H1 (cell line): ENCODE measurements around the gene PPP1R2. TPM values are rescaled to one million over a fixed set of nuclear protein-coding genes. Genes with fewer than 3 reads are reported as not detected.

Source experiments
- CTCF ChIA-PET: fragments of 300-600 bp; sonication (Branson Sonifier 250); formaldehyde crosslinking; loops from one replicate; lab custom pipeline; 2021; ENCODE audit not compliant: partially characterized antibody; lab: Charles Lee
- POLR2A ChIA-PET: fragments of 300-600 bp; sonication (Branson Sonifier 250); formaldehyde crosslinking; loops from one replicate; lab custom pipeline; 2021; ENCODE audit warnings: inconsistent platforms; ENCODE audit not compliant: partially characterized antibody; lab: Charles Lee
- DNase-seq, 2 experiments: peaks; one replicate each; pipeline versions ENCODE4 v3.0.0 to v3.0.0-alpha.2; 2010 to 2022; ENCODE audit warnings: low spot score in 2 of 2, low read depth in 1 of 2, mixed read lengths in 1 of 2
- FAIRE-seq: peaks from 2 replicates; lab custom pipeline; 2011; peaks lifted over from hg19 to GRCh38; lab: Jason Lieb, UNC
- H2AFZ ChIP-seq: 2 replicates; pipeline ENCODE4 v1.8.1; 2012; ENCODE audit warnings: low read length, inconsistent platforms
- H2AK5ac ChIP-seq: 2 replicates; pipeline ENCODE4 v1.6.1; 2013; ENCODE audit warnings: low read depth, low read length
- H2BK120ac ChIP-seq: replicated peaks from 2 replicates; pipeline ENCODE3; 2013; ENCODE audit warnings: low read depth, low read length, inconsistent platforms
- H2BK12ac ChIP-seq: 2 replicates; pipeline ENCODE4 v1.6.1; 2013; ENCODE audit warnings: low read depth, low read length
- H2BK15ac ChIP-seq: 2 replicates; pipeline ENCODE4 v1.6.1; 2013; ENCODE audit warnings: low read length
- H2BK20ac ChIP-seq: 2 replicates; pipeline ENCODE4 v1.6.1; 2013; ENCODE audit warnings: low read length
- H2BK5ac ChIP-seq: 2 replicates; pipeline ENCODE4 v1.6.1; 2013; ENCODE audit warnings: low read depth, low read length
- H3K14ac ChIP-seq: 2 replicates; pipeline ENCODE4 v1.6.1; 2013; ENCODE audit warnings: inconsistent platforms; ENCODE audit not compliant: insufficient read length
- H3K18ac ChIP-seq: 2 replicates; pipeline ENCODE4 v1.6.1; 2013; ENCODE audit warnings: low read length; ENCODE audit errors: extremely low read depth
- H3K23ac ChIP-seq: 2 replicates; pipeline ENCODE4 v1.6.1; 2013; ENCODE audit warnings: inconsistent platforms; ENCODE audit not compliant: insufficient read length
- H3K23me2 ChIP-seq: 2 replicates; pipeline ENCODE4 v1.6.1; 2013; ENCODE audit warnings: low read depth, low read length
- H3K27ac ChIP-seq: 2 replicates; pipeline ENCODE4 v1.6.1; 2011; ENCODE audit warnings: low read depth, low read length, inconsistent platforms
- H3K27me3 ChIP-seq, 4 experiments: replicated peaks in 1 of 4; 1 replicate in 1 of 4; 2 replicates in 3 of 4; pipeline versions ENCODE4 v1.6.1 to v1.8.1; 2011 to 2013; ENCODE audit warnings: low read length in 3 of 4, mild to moderate bottlenecking in 3 of 4, inconsistent platforms in 2 of 4, mixed read lengths in 2 of 4, moderate library complexity in 1 of 4; ENCODE audit not compliant: control insufficient read depth in 3 of 4, insufficient read depth in 3 of 4; ENCODE audit errors: extremely low read depth in 1 of 4
- H3K36me3 ChIP-seq, 4 experiments: 2 replicates each; pipeline versions ENCODE4 v1.6.1 to v1.8.1; 2011 to 2013; ENCODE audit warnings: mild to moderate bottlenecking in 4 of 4, low read length in 3 of 4, moderate library complexity in 2 of 4, control low read depth in 1 of 4, inconsistent platforms in 1 of 4; ENCODE audit not compliant: insufficient read depth in 4 of 4, control insufficient read depth in 2 of 4
- H3K4ac ChIP-seq: replicated peaks from 2 replicates; pipeline ENCODE3; 2013; ENCODE audit warnings: low read length, low read depth, mixed read lengths, inconsistent platforms; ENCODE audit not compliant: insufficient read length
- H3K4me1 ChIP-seq, 4 experiments: replicated peaks in 1 of 4; 1 replicate in 1 of 4; 2 replicates in 3 of 4; pipeline versions ENCODE4 v1.6.1 to v1.8.1; 2011 to 2013; ENCODE audit warnings: low read length in 3 of 4, inconsistent platforms in 2 of 4, mixed read lengths in 1 of 4; ENCODE audit not compliant: insufficient read depth in 4 of 4, control insufficient read depth in 3 of 4
- H3K4me2 ChIP-seq, 2 experiments: 2 replicates each; pipeline versions ENCODE4 v1.6.1 to v1.8.1; 2011 to 2013; ENCODE audit warnings: low read depth in 2 of 2, low read length in 2 of 2, control low read depth in 1 of 2, inconsistent platforms in 1 of 2, mild to moderate bottlenecking in 1 of 2; ENCODE audit not compliant: insufficient read depth in 1 of 2
- H3K4me3 ChIP-seq, 4 experiments: fragments of 200-600, 300-600 bp in 1 of 4; sonication (generic), shearing (Covaris generic), sonication (Bioruptor Twin) in 1 of 4; 2 replicates each; pipeline versions ENCODE4 v1.5.1 to v1.8.1; 2011 to 2016; ENCODE audit warnings: low read length in 4 of 4, low read depth in 3 of 4, control low read depth in 2 of 4, inconsistent platforms in 2 of 4, mild to moderate bottlenecking in 2 of 4, mixed read lengths in 1 of 4, moderate library complexity in 1 of 4; ENCODE audit not compliant: insufficient read depth in 2 of 4; ENCODE audit errors: extremely low read depth in 1 of 4
- H3K56ac ChIP-seq: replicated peaks from 2 replicates; pipeline ENCODE3; 2013; ENCODE audit warnings: low read depth, mild to moderate bottlenecking, mixed read lengths, low read length, inconsistent platforms; ENCODE audit not compliant: insufficient read length
- H3K79me1 ChIP-seq: 2 replicates; pipeline ENCODE4 v1.6.1; 2013; ENCODE audit warnings: low read depth, low read length, control low read depth
- H3K79me2 ChIP-seq, 2 experiments: 2 replicates each; pipeline versions ENCODE4 v1.6.1 to v1.8.1; 2012 to 2013; ENCODE audit warnings: low read length in 2 of 2, mild to moderate bottlenecking in 2 of 2, inconsistent platforms in 1 of 2; ENCODE audit not compliant: insufficient read depth in 2 of 2, control insufficient read depth in 1 of 2
- H3K9ac ChIP-seq, 4 experiments: replicated peaks in 1 of 4; 1 replicate in 1 of 4; 2 replicates in 3 of 4; pipeline versions ENCODE4 v1.6.1 to v1.8.1; 2011 to 2013; ENCODE audit warnings: low read depth in 3 of 4, low read length in 3 of 4, control low read depth in 2 of 4, mild to moderate bottlenecking in 2 of 4, moderate library complexity in 2 of 4, inconsistent platforms in 1 of 4; ENCODE audit errors: extremely low read depth in 1 of 4
- H3K9me3 ChIP-seq, 2 experiments: 2 replicates each; pipeline versions ENCODE4 v1.6.1 to v1.8.1; 2012 to 2013; ENCODE audit warnings: mild to moderate bottlenecking in 2 of 2, moderate library complexity in 2 of 2, control low read depth in 1 of 2, inconsistent platforms in 1 of 2, low read depth in 1 of 2, low read length in 1 of 2, mixed read lengths in 1 of 2; ENCODE audit not compliant: insufficient read depth in 2 of 2
- H4K20me1 ChIP-seq, 2 experiments: replicated peaks in 1 of 2; 2 replicates each; pipeline versions ENCODE3 to v1.8.1; 2011 to 2013; ENCODE audit warnings: inconsistent platforms in 2 of 2, low read length in 2 of 2, mild to moderate bottlenecking in 1 of 2; ENCODE audit not compliant: insufficient read depth in 2 of 2, control insufficient read depth in 1 of 2
- H4K5ac ChIP-seq: 2 replicates; pipeline ENCODE4 v1.6.1; 2013; ENCODE audit warnings: low read length, low read depth, mixed read lengths, inconsistent platforms; ENCODE audit not compliant: insufficient read length
- H4K8ac ChIP-seq: 2 replicates; pipeline ENCODE4 v1.8.0; 2013; ENCODE audit warnings: mild to moderate bottlenecking, moderate library complexity, low read length, inconsistent platforms; ENCODE audit not compliant: insufficient read depth; ENCODE audit errors: extremely low read depth
- H4K91ac ChIP-seq: replicated peaks from 2 replicates; pipeline ENCODE3; 2013; ENCODE audit warnings: low read length, mixed read lengths, inconsistent platforms; ENCODE audit not compliant: insufficient read length
- CTCF ChIP-seq, 3 experiments: IDR thresholded peaks; 1 replicate in 2 of 3; 2 replicates in 1 of 3; pipeline versions ENCODE4 v1.5.1 to v1.6.1; 2011; ENCODE audit warnings: low read length in 3 of 3, mild to moderate bottlenecking in 3 of 3, inconsistent platforms in 2 of 3, low read depth in 1 of 3, moderate library complexity in 1 of 3; ENCODE audit not compliant: insufficient read depth in 1 of 3; ENCODE audit errors: control extremely low read depth in 1 of 3
- RAD21 ChIP-seq, 2 experiments: IDR thresholded peaks in 1 of 2; conservative IDR thresholded peaks in 1 of 2; 2 replicates each; pipeline ENCODE4 v1.6.1; 2011; ENCODE audit warnings: low read depth in 2 of 2, low read length in 2 of 2, improper control_type of control experiment in 1 of 2, inconsistent platforms in 1 of 2, mild to moderate bottlenecking in 1 of 2, moderate library complexity in 1 of 2
- RBBP5 ChIP-seq: IDR thresholded peaks from 2 replicates; pipeline ENCODE4 v1.7.1; 2012; ENCODE audit warnings: low read depth, mild to moderate bottlenecking, inconsistent platforms, low read length, moderate library complexity, borderline replicate concordance
- SIN3A ChIP-seq, 2 experiments: IDR thresholded peaks in 1 of 2; conservative IDR thresholded peaks in 1 of 2; 2 replicates each; pipeline ENCODE4 v1.6.1; 2011 to 2012; ENCODE audit warnings: low read length in 2 of 2, improper control_type of control experiment in 1 of 2, low read depth in 1 of 2, mild to moderate bottlenecking in 1 of 2
- WGBS, 2 experiments: shearing (Covaris generic) in 1 of 2; methylation state at CpG; one replicate each; pipeline versions ENCODE4 v1.1.6 to v1.1.7; 2013 to 2015; ENCODE audit warnings: low lambda C conversion rate in 2 of 2, mixed read lengths in 2 of 2, inconsistent platforms in 1 of 2, low coverage in 1 of 2, missing lambda C conversion rate in 1 of 2; ENCODE audit not compliant: insufficient replicate concordance in 2 of 2, insufficient coverage in 1 of 2, insufficient read length in 1 of 2; ENCODE audit errors: extremely low coverage in 1 of 2, missing lambda C conversion rate in 1 of 2; 5-methylcytosine and 5-hydroxymethylcytosine counted together
- polyA plus RNA-seq, 7 experiments: library from polyadenylated mRNA; depleted of rRNA in 3 of 7; stranded (reverse) in 5 of 7; unstranded in 2 of 7; fragments of >200 nt in 5 of 7; fragments of 200-250 nt in 2 of 7; gene quantifications; 1 replicate in 5 of 7; 2 replicates in 1 of 7; 4 replicates in 1 of 7; pipeline versions ENCODE4 v1.2.1 to v1.2.3, GENCODE V29; 2011 to 2013; ENCODE audit warnings: missing spikeins in 2 of 7, mixed read lengths in 2 of 7
- total RNA-seq: library from RNA; stranded (reverse); fragmentation: NEBNext Ultra II Directional; extraction: Animal tissue kit (Norgen Biotek cat#: 25700); gene quantifications from 2 replicates; pipeline ENCODE4 v1.2.1, GENCODE V29; 2021

Gene PPP1R2
- total and polyA plus RNA-seq, 2 of the 8 experiments (the other 6 are each of a cell fraction or from before 2014, with no cell fraction given): 14.0 to 26.5 TPM

GRCh38 chr3:195522254-195523023 is 20.7 kb downstream of the PPP1R2 start:
- no peaks in the 10 kb centered on the region for H3K27me3 ChIP-seq
- no peak overlapping the region for H4K5ac ChIP-seq
- FAIRE-seq (peak; percentile 36), DNase-seq (no peak)
- no peak overlapping the region for H3K56ac ChIP-seq
- TF ChIP-seq RAD21 (IDR thresholded peaks at IDR 0.05 in 1 of 2, conservative IDR thresholded peaks at IDR 0.05 in 1 of 2; ENCODE audit: low read depth in 2 of 2, low read length in 2 of 2): peak; percentile 67 to 76
- peak in 2 of 3 experiments; percentile 19 to 21; a peak in 2 of 4 replicates for TF ChIP-seq CTCF (IDR thresholded peaks at IDR 0.05; ENCODE audit: control extremely low read depth in 1 of 3, insufficient read depth in 1 of 3, low read depth in 1 of 3, low read length in 3 of 3)
- TF ChIP-seq RBBP5: no peak
- TF ChIP-seq SIN3A (conservative IDR thresholded peaks at IDR 0.05 in 1 of 2, IDR thresholded peaks at IDR 0.05 in 1 of 2; ENCODE audit: low read depth in 1 of 2, low read length in 2 of 2): no peak
- no peaks in the 10 kb centered on the region for H3K23me2 ChIP-seq
- no peak overlapping the region for H2BK12ac ChIP-seq
- H3K14ac ChIP-seq: no peak overlapping the region
- no peak overlapping the region for H3K4me2 ChIP-seq
- no peak overlapping the region for H3K4me3 ChIP-seq
- no peak overlapping the region for H3K23ac ChIP-seq
- ChIA-PET POLR2A (interaction anchor here (1.5 kb wide), 1 partner anchor 251 kb away, joined by 4 read pairs; the partner anchor contains the start of gene XXYLT1), CTCF (interaction anchor here (0.6 to 5.9 kb wide), 20 partner anchors 10 to 897 kb away, joined by 3 to 65 read pairs (median 4); partner anchors contain the start of gene XXYLT1)
- no peaks in the 10 kb centered on the region; a peak in 2 of 8 replicates for H3K36me3 ChIP-seq
- H3K4me1 ChIP-seq: no peaks in the 10 kb centered on the region
- H2BK5ac ChIP-seq: no peak overlapping the region
- no peak overlapping the region for H4K8ac ChIP-seq
- H2AFZ ChIP-seq: no peak overlapping the region
- WGBS, 2 experiments: 77% methylated on average over 6 of the region's 6 CpGs; no CpG with 5 or more reads in 1 of the 2 experiments
- H3K18ac ChIP-seq: no peak overlapping the region
- H3K27ac ChIP-seq: no peak overlapping the region
- no peaks in the 10 kb centered on the region for H3K79me1 ChIP-seq
- no peak overlapping the region for H2BK15ac ChIP-seq
- no peak overlapping the region for H2BK120ac ChIP-seq
- no peak overlapping the region for H4K91ac ChIP-seq
- no peak overlapping the region for H3K9ac ChIP-seq
- H3K9me3 ChIP-seq: no peaks in the 10 kb centered on the region
- no peak overlapping the region for H2BK20ac ChIP-seq
- H3K4ac ChIP-seq: no peak overlapping the region
- no peak overlapping the region for H2AK5ac ChIP-seq
- H3K79me2 ChIP-seq: no peaks in the 10 kb centered on the region
- no peaks in the 10 kb centered on the region for H4K20me1 ChIP-seq
